Fibroblast of skin of left quadriceps (primary cell): ENCODE data around the gene AKR1C3.
"Not testable (repeated sequence)": the region's sequence is repeated elsewhere in the genome, so short reads cannot be mapped to it uniquely, and the experiment has no call there.

Source experiments
- DNase-seq, 2 experiments: peaks; one replicate each; pipeline ENCODE4 v3.0.0-alpha.2; 2013; ENCODE audit warnings: low read depth in 2 of 2

AKR1C3 gene

DNA sequence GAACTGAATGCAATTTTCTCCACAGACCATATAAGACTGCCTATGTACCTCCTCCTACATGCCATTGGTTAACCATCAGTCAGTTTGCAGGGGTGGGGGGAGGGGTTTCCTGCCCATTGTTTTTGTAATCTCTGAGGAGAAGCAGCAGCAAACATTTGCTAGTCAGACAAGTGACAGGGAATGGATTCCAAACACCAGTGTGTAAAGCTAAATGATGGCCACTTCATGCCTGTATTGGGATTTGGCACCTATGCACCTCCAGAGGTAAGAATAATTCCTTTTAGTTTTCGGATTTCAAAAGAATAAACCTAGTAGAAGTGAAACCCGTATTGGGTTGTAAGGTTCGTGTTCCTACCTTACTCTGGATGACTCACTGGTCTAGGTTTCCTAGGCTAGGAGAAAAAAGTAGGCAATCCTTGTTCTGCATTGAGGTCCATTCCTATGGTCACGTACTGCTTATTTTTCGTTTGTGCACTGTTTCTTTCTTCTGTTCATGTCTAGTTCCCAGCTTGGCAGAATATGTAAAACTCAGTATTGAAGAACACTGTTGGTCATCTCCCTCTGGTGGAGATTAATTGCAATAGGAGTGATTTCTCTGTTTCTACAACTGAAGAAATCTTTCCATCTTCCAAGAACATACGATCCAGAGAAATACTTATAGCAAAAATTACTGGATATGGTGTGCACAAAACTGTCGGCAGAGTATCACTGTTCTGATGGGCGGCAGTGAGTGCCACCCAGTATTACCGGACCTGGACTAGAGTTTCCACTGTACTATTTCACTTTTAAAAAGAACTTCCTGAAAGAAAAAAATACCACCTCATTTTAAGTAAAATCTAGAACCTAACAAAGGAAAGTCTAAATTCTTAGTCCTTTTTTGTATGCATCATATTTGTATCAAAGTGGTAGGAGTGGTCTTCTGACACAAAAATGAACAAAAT is at the start of gene AKR1C3:
Gene AKR1C3, plus strand, starts transcription at position 150 of the 941 bp plus-strand sequence. Its CDS starts 31 bp downstream, at position 181.
- DNase-seq = no peak

DNA sequence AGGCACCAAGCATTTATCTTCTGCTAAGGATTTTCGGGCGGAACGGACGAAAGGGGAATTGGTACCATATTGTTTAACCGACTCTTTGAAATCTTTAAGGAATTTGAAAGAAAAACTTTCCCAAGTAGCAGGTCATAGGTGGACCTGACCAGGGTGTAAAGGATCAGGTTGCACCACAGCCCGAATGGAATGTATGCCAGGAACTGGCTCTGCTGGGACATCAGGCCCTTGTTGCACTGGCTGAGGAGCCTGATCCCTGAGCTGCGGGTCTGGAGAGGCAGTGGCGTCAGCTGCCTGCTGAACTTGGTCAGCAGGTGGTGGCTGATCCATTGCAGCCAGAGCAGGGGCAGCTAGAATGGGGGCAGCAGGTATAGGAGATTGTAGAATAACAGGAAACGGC is 49.1 kb upstream of the AKR1C3 start:
- DNase-seq = no peak

DNA sequence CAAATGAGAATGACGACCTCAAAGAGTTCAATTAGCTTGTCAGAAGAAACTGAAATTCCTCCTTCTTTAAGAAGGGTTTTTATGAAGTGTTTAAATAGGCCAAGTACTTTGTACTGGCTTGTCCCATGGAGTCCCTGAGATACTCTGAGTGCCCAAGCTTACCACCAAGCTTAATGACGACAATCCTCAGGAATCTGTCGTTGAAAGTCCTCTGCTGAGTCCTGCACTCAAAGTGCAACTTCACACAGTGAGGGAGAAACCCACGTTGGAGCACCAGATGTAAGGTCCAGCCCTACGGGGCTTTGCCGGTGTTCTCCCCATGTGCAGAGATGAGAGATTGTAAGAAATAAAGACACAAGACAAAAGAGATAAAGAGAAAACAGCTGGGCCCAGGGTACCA is 47.8 kb upstream of the AKR1C3 start:
- DNase-seq = no peak

DNA sequence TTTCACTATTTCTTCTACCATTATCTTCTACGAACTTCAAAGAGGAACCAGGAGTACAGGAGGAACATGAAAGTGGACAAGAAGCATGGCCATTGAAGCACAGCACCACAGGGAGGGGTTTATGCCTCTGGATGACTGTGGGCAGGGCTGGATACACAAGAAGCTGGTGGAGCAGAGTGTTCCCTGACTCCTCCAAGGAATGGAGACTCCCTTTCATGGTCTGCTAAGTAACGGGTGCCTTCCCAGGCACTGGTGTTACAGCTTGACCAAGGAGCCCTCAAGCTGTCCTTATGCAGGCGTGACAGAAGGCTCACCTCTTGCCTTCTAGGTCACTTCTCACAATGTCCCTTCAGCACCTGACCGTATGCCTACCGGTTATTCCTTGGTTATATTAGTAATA is 47.2 kb upstream of the AKR1C3 start:
- not testable (repeated sequence) for DNase-seq

DNA sequence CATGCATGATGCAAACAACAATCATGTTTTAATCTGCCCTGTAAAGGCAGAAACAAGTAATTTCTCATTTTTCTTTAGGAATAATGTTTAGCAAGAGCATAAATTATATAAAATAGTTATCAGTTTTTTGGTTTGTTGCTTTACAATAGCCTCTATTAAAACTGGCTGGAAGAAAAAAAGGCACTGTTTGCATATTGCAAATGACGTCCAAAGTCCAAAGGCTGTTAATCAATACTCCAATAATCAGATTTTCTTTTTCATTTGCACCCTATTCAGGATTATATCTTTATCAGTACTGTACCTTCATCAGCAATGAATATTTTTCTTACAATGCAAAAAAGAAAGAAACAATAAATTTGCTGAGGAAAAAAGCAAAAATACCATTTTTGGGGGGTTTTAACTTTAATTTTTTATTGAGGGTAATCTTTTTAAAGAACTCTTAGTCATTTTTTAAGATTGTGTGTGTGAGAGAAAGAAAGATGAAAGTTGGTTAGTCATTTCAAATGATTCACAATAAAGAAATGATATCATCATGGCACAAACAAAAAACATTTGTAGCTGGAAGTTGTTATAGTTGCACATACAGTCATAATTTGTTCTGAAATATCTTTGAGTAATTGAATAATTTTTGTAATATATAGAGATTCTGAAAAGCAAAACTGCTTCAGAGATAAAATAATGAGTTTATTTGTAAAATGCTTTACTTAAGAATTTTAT is 46.1 kb upstream of the AKR1C3 start:
- DNase-seq = no peak

DNA sequence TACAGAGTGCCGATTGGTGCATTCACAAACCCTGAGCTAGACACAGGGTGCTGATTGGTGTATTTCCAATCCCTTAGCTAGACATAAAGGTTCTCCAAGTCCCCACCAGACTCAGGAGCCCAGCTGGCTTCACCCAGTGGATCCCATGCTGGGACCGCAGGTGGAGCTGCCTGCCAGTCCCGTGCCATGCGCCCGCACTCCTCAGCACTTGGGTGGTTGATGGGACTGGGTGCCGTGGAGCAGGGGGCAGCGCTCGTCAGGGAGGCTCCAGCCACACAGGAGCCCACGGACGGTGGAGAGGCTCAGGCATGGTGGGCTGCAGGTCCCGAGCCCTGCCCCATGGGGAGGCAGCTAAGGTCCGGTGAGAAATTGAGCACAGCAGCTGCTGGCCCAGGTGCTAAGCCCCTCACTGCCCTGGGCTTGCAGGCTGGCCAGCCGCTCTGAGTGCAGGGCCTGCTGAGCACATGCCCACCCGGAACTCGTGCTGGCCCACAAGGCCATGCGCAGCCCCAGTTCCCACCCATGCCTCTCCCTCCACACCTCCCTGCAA is 41.2 kb upstream of the AKR1C3 start:
- DNase-seq = not testable (repeated sequence)

DNA sequence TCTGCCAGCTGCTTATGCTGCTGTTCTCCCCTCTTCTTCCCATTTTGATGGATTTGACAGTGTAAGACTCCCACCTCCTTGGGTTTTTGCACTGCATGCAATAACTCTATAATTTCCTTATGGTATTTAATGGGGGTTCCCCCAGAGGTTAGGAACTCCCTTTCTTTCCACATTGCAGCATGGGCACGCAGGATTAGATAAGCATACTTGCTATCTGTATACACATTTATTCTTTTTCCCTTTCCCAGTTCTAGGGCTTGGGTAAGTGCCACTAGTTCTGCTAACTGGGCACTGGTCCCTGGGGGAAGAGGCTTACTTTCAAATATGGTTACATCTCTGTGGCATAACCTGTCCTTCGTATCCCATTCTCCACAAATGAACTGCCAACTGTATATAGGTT is 39.4 kb upstream of the AKR1C3 start:
- not testable (repeated sequence) for DNase-seq

DNA sequence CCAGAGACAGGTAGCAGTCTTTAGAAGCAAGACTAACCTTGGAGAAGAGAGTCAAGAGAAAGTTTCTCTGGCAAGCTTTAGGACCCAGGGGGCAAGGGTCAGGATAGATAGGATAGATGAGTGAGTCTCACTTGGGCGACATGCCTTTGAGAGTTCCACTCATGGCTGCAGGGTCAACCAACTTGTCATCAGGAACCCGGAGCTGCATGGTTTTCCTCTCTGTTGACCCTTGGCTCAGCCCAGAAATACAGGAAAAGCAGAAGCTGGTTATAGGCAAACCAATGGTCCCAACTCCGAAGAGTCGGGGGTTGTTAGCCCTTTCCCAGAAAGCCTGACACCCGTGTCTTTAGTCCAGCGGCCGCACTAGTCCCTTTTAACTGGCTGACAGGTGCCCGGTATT is 34.9 kb upstream of the AKR1C3 start:
- DNase-seq = not testable (repeated sequence)

DNA sequence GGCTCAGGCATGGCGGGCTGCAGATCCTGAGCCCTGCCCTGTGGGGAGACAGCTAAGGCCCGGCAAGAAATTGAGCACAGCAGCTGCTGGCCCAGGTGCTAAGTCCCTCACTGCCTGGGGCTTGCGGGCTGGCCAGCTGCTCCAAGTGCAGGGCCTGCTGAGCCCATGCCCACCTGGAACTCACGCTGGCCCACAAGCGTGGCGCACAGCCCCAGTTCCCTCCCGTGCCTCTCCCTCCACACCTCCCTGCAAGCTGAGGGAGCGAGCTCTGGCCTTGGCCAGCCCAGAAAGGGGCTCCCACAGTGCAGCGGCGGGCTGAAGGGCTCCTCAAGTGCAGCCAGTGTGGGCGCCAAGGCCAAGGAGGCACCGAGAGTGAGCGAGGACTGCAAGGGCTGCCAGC is 33.4 kb upstream of the AKR1C3 start:
- not testable (repeated sequence) for DNase-seq

DNA sequence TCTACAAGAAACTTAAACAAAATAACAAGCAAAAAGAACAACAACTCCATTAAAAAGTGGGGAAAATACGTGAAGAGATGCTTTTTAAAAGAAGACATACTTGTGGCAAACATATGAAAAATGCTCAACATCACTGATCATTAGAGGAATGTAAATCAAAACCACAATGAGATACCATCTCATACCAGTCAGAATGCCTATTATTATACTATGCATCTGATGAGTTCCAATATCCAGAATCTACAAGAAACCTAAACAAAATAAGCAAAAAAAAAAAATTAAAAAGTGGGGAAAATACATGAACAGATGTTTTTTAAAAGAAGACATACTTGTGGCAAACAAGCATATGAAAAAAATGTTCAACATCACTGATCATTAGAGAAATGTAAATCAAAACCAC is 29.6 kb upstream of the AKR1C3 start:
- DNase-seq = no peak

DNA sequence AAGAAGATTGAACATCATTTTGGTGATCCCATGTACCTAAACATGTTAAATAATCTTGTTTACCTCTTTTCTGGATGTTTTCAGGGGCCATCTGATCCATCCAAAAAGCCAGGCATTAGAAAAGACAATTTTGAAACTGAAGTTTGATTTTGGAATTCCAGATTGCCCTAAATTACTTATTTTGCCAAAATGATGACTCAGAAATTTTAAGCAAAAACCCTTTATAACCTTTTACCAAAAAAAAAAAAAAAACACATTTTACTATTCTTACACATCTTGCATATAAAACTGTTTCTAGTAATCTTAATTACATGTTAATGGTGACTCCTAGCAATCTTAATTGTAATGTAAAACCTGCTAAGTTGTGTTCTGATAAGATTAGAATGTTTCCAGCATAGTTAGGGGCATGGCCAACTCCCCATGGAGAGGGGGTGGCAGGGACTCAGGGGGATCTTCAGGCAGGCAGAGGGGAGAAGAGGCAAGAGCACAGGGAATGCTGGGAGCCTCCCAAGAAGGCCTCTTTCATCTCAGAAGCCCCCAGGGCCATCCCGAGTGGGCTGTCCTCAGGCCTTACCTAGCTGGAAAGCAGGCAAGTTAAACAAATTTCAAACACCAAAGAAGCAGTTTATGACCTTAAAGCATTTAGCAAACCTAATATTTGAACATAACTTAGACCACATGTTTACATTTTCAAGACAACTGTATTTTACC is 25.8 kb upstream of the AKR1C3 start:
- DNase-seq = no peak

DNA sequence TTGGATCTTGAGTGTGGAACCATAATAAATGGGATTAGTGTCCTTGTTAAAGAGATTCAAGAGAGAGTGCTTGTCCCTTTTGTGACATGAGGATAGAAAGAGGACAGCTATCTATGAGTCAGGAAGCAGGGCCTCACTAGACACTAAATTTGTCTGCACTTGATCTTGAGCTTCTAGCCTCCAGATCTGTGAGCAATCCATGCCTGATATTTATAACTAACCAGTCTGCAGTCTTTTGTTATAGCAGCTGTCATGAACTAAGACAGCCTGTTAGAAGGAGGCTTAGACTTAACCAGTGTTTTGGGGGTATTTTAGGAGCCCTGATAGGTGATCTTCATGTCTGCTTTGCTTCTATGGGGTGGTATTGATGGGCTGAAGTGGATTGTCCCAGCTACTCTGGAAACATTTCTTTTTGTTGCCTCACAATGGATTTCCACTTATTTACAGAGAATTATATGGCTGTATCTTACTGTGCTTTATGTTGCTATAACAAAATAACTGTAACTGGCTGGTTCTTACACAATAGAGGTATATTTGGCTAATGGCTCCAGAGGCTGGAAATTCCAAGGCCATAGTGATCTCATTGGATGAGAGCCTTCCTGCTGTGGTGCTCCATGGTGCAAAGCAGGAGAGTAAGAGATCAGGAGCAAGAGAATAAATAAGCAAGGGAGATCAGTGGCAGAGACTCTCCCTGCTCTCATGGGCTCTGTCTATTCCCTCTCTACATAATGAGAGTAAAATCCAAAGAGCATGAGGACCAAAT is 23.4 kb upstream of the AKR1C3 start:
- no peak for DNase-seq

DNA sequence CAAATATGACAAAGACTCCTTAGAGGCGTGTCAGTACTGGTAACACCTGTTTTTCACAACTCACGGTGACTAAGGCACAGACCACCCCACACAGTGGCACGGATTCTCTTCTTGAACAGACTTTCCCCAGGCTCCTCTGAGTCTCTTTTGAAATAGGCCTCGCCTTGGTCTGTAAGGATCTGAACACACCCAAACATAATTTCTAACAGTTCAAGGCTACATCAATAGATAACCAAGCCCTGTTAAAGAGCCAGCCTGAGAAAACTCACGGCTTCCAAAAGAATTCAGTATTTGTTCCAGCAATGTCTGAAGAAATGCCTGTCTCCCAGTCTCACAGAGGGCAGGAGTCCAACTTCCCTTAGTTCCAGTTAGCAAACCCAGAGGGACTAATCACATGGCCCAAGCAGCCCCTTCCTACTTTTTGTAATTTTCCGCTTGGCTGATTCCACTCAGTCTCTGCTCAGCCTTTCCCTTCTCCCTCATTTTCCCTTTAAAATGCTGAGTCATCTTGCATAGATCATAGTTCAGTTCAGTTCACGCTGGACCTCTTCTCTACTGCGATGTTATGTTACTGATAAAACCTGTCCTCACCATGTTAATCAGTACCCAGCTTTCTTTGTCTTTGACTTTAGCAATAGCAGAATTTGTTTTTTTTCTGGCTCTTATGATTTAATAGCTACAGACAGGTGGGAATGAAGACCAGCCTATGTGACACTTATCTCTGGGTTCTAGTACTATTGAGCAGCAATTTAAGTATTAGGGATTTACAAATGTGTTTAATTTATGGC is 22.6 kb upstream of the AKR1C3 start:
- DNase-seq = peak; percentile 85 to 87

DNA sequence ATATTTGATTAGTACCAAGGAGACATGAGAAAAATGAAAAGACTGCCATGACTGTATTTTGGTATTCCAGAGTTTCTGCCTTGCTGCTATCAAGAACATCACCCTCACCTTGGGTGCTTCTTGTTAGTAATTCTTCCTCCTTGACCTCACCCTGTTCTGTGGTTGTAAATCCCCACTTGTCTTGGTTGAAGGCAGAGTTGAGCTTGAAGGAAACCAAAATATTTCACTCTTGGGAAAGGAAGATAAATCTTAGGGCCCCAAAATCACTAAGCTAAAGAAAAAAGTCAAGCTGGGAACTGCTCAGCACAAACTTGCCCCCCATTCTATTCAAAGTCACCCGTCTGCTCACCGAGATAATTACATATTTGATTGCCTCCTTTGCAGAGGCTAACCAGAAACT is 20.6 kb upstream of the AKR1C3 start:
- DNase-seq = no peak

DNA sequence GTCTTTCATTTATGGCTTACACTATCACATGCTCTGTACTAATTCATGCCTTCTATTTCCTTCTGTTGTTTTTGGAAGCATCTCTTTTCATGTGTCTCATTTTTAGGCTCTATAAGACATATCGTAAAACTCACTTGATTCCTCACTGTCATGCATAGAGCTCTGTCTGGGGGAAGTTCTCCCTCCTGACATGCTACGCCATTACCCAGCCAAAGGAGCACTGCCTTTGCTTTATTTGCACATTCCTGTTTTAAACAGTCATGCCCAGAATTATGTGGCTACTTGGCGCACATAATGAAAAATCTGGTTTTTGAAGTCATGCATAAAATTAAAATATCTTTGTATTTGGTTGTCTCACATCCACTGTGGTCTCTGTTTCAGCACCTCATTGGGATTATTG is 17.6 kb upstream of the AKR1C3 start:
- no peak for DNase-seq

DNA sequence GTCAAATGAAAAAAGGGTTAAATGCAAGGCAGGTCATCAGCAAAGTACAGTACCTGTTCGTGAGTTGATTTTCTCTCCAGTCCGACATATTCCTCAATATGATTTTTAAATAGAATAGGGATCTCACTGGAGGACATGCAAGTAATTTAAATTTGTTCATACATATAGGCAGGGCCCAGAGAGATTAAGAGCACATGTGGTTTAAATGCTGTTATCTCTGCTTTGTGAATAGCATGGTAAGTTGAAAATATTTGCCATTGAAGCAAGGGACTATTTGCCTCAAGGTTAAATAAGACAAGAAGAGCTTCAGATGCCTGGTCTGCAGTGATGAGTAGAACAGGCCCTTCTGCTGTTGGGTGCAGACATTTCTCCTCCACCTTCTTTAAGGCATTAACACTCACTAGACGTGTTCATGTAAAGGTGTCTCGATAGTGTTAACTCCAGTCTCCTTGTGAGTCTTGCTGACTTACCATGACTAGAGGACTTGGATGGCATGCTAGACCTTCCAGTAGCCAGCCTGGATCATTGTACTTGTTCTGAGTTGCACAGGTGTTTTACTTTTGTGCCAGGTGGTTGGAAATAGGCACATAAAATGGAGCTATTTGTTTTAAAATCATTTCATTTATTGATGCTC is 15.6 kb upstream of the AKR1C3 start:
- DNase-seq = no peak

DNA sequence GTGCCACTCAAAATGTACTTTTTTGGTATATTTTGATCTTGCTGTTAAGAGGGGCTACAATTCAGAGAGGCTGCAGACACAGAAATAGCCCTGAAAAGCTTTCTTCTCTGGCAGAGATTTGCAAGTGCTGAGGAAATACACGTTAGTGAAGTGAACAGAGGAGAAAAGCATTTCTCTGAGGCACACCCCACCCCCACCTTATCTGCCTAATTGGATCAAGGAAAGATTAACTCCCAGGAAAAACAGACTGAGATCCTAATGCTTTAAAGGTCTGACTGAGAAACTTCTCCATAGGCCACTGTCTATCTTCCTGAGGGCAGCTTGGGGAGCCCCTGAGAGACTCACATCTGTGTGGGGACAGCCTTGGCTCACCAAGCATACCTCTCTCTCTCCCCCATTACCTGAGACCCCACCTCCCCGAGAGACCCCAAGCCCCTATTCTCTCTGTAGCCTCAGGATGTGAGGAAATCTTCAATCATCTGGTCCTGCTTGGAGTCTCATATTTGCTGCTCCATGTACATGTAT is 14.8 kb upstream of the AKR1C3 start:
- DNase-seq = no peak

DNA sequence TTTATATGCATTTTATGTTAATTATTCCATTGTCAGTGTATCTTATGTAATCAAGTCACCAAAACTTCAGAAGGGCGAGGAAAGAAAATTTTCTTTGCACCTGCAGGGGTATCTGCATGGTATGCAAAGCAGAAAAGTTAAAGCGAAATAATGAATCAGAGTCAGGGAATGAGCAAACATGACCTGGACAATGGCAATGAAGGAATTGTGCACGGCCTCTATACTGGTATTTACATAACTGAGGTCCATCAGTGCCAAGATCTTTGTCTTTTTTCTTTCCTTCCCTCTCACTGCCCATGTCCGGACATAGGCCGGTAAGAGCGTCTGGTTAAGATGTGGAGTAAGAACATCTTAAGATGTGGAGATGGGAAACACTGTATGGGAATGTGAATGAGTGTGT is 14.4 kb upstream of the AKR1C3 start:
- DNase-seq = no peak

DNA sequence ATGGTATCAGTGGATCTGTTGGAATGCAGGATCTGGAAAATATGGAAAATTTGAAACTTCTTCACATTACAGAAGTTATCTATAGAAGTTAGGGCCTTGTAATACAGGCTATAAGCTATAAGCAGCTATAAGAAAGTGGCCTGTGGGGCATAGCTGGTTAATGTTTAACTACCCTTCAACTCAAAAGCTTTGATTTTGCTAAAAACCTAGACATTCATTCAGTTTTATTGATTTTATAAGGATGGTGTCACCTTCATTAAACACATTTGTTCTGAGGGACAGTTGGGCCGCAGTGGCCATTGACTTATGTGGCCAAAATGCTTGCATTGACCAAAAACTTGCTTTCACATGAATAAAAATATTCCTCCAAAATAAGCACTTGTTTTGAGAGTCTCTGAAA is 13.1 kb upstream of the AKR1C3 start:
- no peak for DNase-seq
